BLaER1 treated with 17β-estradiol and CSF1 and Interleukin-3, amounts not matched to agents 10 nM and 100 nM (cell line): ENCODE results near the gene UBN2.

Experiments used
- H3K27ac ChIP-seq, 11 experiments: shearing (Covaris generic); formaldehyde crosslinking; 2 replicates each; pipeline ENCODE4 v1.8.1; 2022
- H3K27me3 ChIP-seq, 11 experiments: shearing (Covaris generic); formaldehyde crosslinking; 2 replicates each; pipeline ENCODE4 v1.8.1; 2022
- H3K36me3 ChIP-seq, 11 experiments: shearing (Covaris generic); formaldehyde crosslinking; 2 replicates each; pipeline ENCODE4 v1.8.1; 2022
- H3K4me1 ChIP-seq, 10 experiments: shearing (Covaris generic); formaldehyde crosslinking; 2 replicates each; pipeline ENCODE4 v1.8.1; 2022
- H3K4me2 ChIP-seq, 11 experiments: shearing (Covaris generic); formaldehyde crosslinking; 2 replicates each; pipeline ENCODE4 v1.8.1; 2022
- H3K4me3 ChIP-seq, 10 experiments: shearing (Covaris generic); formaldehyde crosslinking; 2 replicates each; pipeline ENCODE4 v1.8.1; 2022
- H3K9ac ChIP-seq, 11 experiments: shearing (Covaris generic); formaldehyde crosslinking; 2 replicates each; pipeline ENCODE4 v1.8.1; 2022
- H3K9me3 ChIP-seq, 11 experiments: shearing (Covaris generic); formaldehyde crosslinking; replicated peaks in 1 of 11; 2 replicates each; pipeline ENCODE4 v1.8.1; 2022
- H4K20me1 ChIP-seq, 11 experiments: shearing (Covaris generic); formaldehyde crosslinking; 2 replicates each; pipeline ENCODE4 v1.8.1; 2022
- Cebpa-rat ChIP-seq, 11 experiments: shearing (Covaris generic); IDR thresholded peaks; 2 replicates each; pipeline ENCODE4 v1.8.1; 2022

Gene UBN2

GRCh38 chr7:139341776-139342226 lies 110.8 kb downstream of the UBN2 start:
- no peak for TF ChIP-seq Cebpa-rat (IDR thresholded peaks at IDR 0.05)
- H3K4me3 ChIP-seq, result peak overlapping the region; percentile 67 to 91 (median 80)
- H4K20me1 ChIP-seq, result no peaks in the 10 kb centered on the region; a peak in 1 of 22 replicates
- H3K36me3 ChIP-seq, result peaks cover 14 to 30% (median 20%) of the 10 kb centered on the region in 11 experiments
- peak overlapping the region; percentile 94 to 100 (median 99) for H3K27ac ChIP-seq
- peak overlapping the region; percentile 85 to 97 (median 93) for H3K4me2 ChIP-seq
- H3K9ac ChIP-seq, result peak overlapping the region; percentile 95 to 100 (median 99)
- H3K27me3 ChIP-seq, result no peaks in the 10 kb centered on the region
- peaks cover 0 to 10% (median 5%) of the 10 kb centered on the region in 11 experiments; a peak in 16 of 22 replicates for H3K9me3 ChIP-seq
- peaks cover 16 to 30% (median 23%) of the 10 kb centered on the region in 10 experiments for H3K4me1 ChIP-seq

- Histone ChIP-seq H3K27me3 (no peaks in the 10 kb centered on the region), H3K36me3 (peaks cover 38 to 60% (median 47%) of the 10 kb centered on the region in 11 experiments), H3K4me1 (peaks cover 16 to 30% (median 23%) of the 10 kb centered on the region in 10 experiments), H3K27ac (peak overlapping the region in 2 of 11 experiments; percentile 3 to 41; a peak in 3 of 22 replicates), H3K9me3 (peaks cover 0 to 1% (median 0%) of the 10 kb centered on the region in 11 experiments; a peak in 2 of 22 replicates), H3K9ac (peak overlapping the region in 1 of 11 experiments; percentile 21; a peak in 1 of 22 replicates), H4K20me1 (no peaks in the 10 kb centered on the region; a peak in 1 of 22 replicates), H3K4me2 (peak overlapping the region in 1 of 11 experiments; percentile 25; a peak in 1 of 22 replicates), H3K4me3 (no peak overlapping the region)
- TF ChIP-seq Cebpa-rat (IDR thresholded peaks at IDR 0.05), result no peak
These were observed 114.0 kb downstream of the UBN2 start for GRCh38 chr7:139345042-139345441.

- Histone ChIP-seq H3K9me3 (no peaks in the 10 kb centered on the region), H3K4me1 (peaks cover 0 to 27% (median 17%) of the 10 kb centered on the region in 10 experiments; a peak in 17 of 20 replicates), H3K4me2 (no peak overlapping the region), H3K36me3 (peaks cover 35 to 85% (median 67%) of the 10 kb centered on the region in 11 experiments), H4K20me1 (no peaks in the 10 kb centered on the region), H3K27me3 (no peaks in the 10 kb centered on the region), H3K27ac (no peak overlapping the region), H3K4me3 (no peak overlapping the region), H3K9ac (no peak overlapping the region)
- TF ChIP-seq Cebpa-rat (IDR thresholded peaks at IDR 0.05), result no peak
These were observed 120.0 kb downstream of the UBN2 start for GRCh38 chr7:139351027-139351426.

- Histone ChIP-seq H4K20me1 (no peaks in the 10 kb centered on the region), H3K9ac (peak overlapping the region in 8 of 11 experiments; percentile 19 to 66 (median 48); a peak in 11 of 22 replicates), H3K27me3 (no peaks in the 10 kb centered on the region), H3K9me3 (no peaks in the 10 kb centered on the region), H3K27ac (peak overlapping the region in 9 of 11 experiments; percentile 62 to 99 (median 76); a peak in 18 of 22 replicates), H3K36me3 (peaks cover 3 to 54% (median 36%) of the 10 kb centered on the region in 11 experiments; a peak in 19 of 22 replicates), H3K4me1 (peaks cover 10 to 46% (median 33%) of the 10 kb centered on the region in 10 experiments), H3K4me3 (peak overlapping the region in 1 of 10 experiments; percentile 23; a peak in 1 of 20 replicates), H3K4me2 (peak overlapping the region in 9 of 11 experiments; percentile 13 to 73 (median 60); a peak in 19 of 22 replicates)
- no peak for TF ChIP-seq Cebpa-rat (IDR thresholded peaks at IDR 0.05)
These were observed 123.7 kb downstream of the UBN2 start for GRCh38 chr7:139354729-139355128.

- Histone ChIP-seq H3K4me3 (0 out of 20 replicates have a peak overlapping the region, but pooled peaks of 1 of the 10 experiments have one; percentile 23), H3K4me1 (peaks cover 10 to 46% (median 33%) of the 10 kb centered on the region in 10 experiments), H3K4me2 (peak overlapping the region in 9 of 11 experiments; percentile 13 to 73 (median 60); a peak in 20 of 22 replicates), H3K27ac (peak overlapping the region in 9 of 11 experiments; percentile 62 to 99 (median 76); a peak in 18 of 22 replicates), H3K27me3 (no peaks in the 10 kb centered on the region), H3K9me3 (no peaks in the 10 kb centered on the region), H3K36me3 (peaks cover 3 to 48% (median 32%) of the 10 kb centered on the region in 11 experiments; a peak in 19 of 22 replicates), H4K20me1 (no peaks in the 10 kb centered on the region), H3K9ac (peak overlapping the region in 8 of 11 experiments; percentile 19 to 66 (median 48); a peak in 11 of 22 replicates)
- peak in 1 of 11 experiments; percentile 43; a peak in 2 of 22 replicates for TF ChIP-seq Cebpa-rat (IDR thresholded peaks at IDR 0.05)
These were observed 124.3 kb downstream of the UBN2 start for GRCh38 chr7:139355320-139355719.
